Cerebellar nuclear complex (tissue), 1 donor: ENCODE results near the gene PLEKHG5.
A peak's percentile ranks its signal among the peaks of the same experiment; 100 is the strongest.

Experiments
- DNase-seq, 2 experiments: peaks; one replicate each; lab custom pipeline; 2025; lab: John Stamatoyannopoulos, UW

PLEKHG5 gene

DNA sequence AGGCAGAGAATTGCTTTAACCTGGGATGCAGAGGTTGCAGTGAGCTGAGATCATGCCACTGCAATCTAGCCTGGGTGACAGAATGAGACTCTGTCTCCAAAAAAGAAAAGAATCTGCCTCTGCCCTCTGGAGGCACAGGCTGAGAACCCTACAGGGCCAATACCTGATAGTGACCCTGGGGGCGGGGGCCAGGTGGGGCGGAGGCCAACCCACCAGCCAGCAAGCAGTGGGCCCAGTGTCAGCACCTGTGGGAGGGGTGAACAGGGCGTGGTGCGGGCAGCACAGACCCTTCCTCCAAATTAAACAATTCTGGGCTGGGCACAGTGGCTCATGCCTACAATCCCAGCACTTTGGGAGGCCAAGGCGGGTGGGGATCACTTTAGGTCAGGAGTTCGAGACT is 19.0 kb upstream of the PLEKHG5 start:
- DNase-seq: no peak

DNA sequence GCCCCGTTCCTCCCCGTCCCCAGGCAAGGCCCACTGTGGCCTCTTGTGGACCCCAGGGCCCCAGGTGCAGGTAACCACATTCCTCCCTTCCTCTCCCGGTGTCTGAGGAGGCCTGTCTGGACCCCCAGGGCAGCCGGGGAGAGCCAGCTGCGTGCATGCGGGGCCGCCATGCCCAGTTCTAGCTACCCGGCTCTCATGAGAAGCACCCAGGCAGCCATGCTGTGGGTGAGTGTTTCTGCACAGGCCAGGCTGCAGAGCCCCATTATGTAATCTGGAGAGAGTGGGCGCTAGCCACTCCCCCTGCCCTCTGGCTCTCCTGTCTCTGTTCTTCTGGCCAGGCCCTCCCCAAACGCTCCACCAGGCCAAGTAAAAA is 18.4 kb upstream of the PLEKHG5 start:
- no peak for DNase-seq

DNA sequence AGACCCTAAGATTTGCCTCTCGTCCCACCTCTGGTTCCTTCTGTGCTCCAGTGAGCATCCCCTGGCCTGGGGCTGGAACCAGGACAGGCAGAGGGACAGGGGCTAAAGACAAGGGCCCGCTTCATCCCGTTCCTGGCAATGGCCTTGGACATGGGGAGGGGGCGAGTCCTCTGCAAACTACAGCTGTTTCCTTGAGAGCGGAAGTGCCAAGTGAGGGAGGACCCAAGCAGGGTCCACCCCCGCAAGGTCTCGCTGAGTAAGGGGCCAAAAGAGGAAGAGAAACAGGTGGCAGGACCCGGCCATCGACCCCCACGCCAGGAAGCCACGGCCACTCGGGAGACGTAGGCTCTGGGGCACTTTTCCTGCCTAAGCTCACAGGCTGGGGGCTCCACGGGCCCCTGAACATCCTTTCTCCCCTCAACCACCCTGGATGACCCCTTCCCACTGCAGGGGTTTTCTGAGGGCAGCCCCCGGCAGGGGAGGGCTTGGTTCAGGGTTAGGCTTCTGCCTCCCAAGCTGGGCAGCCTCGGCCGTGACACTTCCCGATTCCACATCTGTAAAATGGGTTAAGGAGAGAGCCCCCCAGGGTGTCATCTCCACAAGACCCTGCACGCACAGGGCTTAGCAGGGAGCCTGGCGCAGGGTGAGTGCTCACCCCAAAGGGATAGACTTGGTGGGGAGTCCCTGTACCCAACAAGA is 17.9 kb upstream of the PLEKHG5 start:
- no peak for DNase-seq

DNA sequence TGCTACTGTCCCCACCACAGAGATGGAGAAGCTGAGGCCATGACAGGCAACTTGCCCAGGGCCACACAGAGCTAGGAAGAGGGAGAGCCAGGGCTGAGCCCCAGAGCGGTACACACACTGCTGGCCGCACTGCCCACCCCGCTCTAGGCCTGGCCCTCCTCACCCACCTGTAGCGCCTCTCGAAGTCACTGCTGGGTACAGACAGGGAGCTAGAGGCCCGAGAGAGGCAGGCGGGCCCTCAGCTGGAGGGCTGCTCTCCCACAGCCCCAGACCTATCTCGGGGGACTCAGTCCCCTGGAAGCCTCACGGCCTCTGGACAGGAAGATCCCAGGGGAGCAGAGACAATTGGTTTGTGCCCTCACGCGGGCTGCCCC is 17.3 kb upstream of the PLEKHG5 start:
- DNase-seq: peak in 1 of 2 experiments; percentile 42

DNA sequence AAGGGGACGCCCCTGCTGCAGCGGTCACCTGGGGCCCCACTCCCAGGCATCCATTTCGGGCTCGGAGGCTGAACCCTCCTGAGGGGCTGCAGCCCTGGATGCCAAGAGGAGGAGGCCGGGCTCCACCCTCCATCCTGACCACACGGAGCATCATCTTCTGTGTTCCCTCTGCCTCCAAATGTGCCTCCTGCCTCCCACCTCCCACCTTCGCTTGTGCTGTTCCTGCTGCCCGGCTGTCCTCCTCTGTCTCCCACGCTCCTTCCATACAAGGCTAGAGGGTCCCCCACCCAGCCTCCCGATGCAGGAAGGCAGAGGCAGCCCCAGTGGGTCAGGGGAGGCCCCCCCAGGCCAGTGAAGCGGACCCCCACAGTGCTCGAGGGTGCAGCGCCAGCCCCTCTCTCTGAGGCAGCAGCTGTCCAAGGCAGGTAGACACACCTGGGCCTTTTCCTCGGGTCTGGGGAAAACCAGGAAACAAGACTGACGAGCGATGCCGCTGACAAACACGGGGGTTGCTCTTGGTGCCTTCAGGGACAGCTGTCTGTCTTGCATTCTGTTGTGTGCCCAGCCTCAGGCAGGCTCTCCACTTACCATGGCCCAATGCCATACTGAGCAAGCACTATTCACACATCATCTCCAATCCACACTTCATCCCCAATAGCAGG is 16.8 kb upstream of the PLEKHG5 start:
- no peak for DNase-seq

DNA sequence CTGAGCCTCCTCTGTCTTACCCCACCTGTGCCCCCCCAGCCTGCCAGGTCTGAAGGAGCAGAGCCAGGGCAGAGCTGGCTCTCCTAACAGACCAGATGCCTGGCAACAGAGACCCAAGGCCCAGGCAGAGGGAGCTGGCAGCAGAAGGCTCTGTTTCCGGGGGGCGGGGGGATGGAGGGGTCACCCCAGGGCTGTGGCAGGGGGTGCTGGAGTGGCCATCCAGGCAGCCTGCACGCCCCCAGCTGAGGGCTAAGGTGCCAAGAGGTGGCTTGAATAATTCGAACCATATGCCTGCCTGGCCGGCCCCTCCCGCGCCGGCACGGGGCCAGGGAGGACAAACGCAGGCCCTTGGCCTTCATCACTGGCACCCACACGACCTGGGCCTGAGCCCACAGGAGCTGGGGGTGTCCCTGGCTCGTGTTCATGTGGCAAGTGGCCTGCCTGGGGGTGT is 16.0 kb upstream of the PLEKHG5 start:
- peak; percentile 50 to 91 for DNase-seq

DNA sequence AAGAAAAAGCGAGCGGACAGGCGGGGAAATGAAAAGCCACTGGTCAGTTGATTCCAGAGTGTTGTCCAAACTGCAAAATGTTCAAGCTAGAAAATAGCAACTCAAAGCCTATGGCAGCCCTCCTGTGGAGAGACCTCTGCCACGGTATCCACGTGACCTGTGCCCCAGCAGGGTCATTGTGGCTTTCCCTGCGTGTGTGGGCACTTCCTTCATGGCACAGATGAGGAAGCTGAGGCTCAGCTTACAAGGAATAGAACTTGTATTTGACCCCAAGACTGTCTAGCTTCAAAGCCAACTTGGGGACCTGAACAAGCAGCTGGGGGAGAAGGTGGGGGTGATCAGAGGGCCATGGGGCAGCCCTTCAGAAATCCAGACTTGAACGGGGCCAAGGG is 15.6 kb upstream of the PLEKHG5 start:
- no peak for DNase-seq

DNA sequence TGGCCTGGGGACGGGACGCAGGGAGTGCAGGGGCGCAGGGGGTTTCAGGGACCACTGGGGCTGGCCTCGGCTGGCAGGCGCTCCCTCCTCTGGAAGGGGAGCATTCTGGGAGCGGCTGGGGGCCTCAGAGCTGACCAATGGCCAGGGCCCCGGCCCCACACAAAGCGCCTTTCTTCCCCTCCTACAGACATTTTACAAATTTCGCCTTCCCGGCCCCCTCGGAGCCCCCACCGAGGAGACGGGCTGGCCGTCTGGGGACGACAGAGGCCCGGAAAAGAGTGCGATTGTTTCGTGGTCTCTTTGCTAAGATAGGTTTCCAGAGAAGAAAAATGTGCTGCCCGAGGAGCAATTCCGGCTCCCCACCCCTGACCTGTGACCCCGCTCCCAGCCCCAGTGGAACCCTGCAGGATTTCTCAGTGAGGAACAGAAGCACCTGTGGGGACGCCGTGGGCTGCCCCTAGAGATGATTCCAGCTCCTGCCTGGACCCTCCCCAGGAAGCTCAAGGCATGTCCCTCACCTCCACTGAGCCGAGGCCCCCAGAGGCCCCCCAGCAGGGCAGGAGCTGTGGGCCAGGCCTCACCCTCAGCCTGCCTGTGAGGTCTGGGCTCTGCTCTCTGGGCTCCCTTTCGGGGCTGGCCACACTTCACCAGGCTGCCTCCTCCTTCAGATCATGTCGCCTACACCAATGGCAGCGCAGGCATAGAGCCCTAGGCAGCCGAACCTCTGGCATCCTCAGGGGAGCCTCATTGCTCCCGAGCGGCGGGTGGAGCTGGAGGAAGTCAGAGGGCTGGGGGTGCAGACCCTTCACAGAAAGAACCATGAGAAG is 15.0 kb upstream of the PLEKHG5 start:
- no peak for DNase-seq

DNA sequence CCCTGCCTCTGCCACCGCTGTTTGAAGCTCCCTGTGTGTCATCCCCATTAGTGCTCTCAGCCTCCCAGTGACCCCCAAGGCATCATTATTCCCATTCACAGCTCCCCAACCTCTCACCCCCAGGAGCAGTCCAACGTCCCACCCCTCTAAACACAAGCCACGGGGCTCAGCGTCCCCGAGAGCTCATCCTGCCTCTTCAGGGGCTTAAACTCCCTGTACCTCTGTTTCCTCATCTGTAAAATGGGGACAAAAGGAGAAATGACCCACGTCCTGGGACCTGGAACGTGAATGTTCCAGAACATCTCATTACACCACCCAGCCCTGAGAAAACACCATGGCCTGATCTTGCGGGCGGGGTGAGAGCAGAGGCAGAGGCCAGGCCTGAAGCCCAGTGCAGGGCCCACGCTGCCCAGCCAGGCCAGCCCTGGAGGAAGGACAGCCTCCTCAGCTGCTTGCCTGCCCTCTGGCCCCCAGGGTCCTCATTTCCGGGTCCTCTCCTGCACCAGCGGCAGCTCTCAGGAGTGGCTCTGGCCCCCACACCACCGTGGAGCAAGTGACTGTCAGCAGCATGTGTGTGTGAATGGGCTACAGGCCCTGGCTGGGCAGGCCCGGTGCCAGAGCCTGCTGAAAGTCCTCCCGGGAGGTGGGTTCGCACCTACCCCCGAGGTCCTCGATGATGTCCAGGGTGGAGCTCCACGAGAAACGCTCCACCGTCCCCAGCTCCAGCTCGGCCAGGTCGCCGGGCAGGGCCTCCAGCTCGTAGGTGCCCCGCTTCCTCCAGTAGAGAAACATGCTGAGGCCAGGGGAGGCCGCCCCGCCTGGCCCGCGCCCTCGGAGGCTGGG is 14.1 kb upstream of the PLEKHG5 start:
- no peak for DNase-seq

DNA sequence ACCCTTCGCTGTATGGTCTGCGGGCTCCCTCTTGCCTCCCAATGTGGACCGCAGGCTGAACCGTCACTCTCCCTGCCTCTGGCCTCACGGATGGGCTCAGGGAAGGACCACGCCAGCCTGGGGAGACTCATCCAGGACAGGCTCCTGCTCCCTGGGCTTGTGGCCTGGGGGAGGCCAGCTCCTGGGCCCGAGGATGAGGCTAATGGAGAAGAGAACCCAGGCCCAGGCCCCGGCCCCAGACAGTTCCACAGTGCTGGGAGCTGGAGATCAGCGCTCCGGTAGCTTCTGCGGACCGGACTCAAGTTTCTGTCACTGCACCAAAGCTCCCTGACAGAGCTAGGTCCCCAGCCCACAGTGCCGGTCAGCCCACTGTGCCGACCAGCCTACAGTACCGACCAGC is 13.4 kb upstream of the PLEKHG5 start:
- no peak for DNase-seq

DNA sequence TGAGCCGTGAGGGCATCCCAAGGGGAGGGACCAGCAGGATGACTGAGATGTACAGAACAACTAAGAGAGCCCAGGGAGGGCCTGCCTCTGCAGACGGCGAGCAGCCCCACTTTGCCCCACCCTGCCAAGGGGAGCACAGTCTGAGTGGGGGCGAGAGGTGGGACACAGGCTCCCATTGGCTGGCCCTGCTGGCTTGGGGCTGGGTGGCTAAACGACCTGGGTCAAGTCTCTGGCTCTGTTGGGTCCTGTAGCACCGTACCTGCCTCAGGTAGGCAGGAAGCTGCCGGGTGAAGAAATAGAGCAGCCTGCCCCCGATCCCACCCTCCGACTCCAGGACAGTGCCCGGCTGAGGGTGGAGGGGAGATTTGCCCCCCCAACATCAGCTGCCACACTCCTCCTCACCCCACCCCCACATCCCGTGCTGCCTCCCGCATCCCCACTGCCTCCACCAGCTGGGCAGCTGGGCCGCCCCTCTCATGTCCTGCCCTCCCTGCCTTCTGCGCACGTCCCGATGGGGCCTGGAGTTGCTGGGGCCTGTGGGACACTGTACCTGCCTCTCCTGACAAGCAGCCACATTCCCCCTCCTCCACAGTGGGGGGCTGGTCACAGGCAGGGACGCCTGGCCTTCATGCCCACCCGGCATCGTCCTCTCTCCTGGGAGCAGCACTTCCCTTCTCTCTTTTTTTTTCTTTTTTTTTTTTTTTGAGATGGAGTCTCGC is 12.6 kb upstream of the PLEKHG5 start:
- no peak for DNase-seq

DNA sequence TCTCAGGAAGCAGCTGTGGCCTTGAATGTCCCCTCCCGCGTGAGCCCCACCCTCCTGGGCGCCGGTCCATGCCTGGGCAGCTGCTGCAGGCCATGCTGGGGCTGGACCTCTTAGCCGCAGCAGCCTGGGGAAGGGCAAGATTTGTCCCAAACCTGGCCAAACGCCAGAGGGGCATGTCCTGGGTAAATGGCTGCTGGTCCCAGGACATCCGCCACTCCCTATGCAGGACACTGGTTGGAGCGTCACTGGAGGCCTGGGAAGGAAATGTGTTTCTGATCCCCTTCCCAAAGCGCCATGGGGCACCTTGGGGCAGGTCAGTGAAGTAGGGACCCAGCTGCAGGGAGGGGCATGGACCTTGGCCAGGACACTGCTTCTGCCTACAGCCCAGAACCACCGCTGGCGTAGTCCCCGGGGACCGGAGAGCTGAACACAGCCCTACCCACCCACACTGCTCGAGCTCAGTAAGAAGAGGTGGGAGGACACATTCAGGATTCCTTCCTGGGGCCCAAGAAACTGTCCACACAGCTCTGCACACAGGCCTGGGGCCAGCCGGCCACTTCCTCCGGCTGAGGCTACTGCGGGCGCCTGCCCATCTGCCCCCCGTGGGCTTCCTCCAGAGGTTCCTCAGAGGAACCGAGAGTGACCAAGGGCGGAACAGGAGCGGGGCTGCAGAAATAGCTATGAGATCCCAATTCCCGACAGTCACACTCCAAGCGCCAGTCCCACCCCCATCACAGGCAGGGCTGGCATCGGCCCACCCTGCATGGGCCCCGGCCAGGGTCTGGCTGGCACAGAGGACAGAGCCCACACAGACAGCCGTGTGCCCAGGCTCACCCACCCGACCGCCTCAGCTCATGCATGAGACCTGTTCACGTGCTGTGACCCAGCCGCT is 10.8 kb upstream of the PLEKHG5 start:
- DNase-seq: no peak

DNA sequence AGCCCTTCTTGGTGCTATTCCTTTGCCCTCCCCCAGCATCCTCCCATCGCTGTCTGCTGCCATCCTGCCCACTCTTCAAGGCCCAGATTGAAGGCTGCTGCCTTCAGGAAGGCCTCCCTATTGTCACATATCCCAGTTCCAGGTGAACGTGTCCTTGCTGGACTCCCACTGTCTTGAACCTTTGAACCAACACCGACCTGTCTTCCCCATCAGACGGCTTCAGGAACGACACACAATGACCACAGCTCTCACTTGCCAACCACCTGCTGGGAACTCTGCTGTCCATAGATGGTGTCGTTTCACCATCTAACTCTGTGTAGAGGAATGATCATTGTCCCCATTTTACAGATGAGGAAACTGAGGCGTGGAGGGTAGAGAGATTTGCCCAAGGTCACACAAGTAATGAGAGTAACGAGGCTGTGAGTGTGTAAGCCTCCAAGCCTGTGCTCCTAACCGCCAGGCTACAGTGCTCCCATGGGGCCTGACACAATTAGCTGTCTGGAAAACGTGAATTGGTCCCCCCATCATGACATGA is 9.9 kb upstream of the PLEKHG5 start:
- no peak for DNase-seq

DNA sequence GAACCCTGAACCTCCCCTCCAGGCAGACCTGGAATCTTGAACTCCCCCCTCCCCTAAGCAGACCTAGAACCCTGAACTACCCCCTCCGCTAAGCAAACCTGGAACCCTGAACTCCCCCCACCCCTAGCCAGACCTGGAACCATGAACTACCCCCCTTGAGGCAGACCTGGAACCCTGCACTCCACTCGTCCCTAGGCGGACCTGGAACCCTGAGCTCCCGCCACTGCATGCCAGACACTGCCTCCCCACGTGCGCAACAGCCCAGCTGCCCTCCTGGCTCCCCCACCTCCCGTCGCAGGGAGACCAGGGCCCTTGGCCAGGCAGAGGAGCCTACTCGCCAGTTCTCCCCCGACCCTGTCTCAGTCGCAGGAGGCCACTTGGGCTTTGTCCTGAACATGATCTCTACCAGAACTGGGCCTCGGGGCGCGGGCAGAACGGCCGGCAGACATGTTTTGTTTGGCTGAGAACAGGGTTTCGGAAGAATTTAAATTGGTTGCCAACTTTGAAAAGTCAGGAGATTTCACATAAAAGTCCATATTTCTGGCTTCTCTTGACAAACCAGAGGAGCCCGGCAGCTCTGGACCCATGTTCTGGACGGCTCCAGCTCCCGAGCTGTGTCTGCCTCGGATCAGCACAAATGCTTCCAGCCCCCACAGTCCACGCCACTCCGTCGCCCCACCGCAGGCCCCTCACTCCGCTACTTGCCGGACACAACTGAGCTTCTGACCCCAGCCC is 9.2 kb upstream of the PLEKHG5 start:
- no peak for DNase-seq

DNA sequence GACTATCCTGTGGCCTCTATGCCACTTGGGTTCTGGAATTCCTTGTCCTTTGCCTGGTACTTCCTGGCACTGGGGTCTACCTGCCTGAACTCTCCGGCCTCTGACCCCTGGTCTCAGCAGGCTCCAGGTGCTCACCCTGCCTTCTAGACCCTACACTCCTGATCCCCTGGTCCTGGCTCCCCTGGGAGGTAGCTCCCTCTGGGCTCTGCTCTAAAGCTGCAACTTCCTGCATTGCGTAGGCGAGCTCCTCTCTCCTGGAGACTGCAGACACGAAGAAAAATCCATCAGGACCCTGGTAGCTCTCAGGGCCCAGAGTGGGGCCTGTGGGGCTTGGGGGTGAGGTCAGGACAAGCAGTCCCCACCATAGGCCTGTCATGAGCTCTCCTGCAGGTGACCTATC is 7.8 kb upstream of the PLEKHG5 start:
- no peak for DNase-seq

DNA sequence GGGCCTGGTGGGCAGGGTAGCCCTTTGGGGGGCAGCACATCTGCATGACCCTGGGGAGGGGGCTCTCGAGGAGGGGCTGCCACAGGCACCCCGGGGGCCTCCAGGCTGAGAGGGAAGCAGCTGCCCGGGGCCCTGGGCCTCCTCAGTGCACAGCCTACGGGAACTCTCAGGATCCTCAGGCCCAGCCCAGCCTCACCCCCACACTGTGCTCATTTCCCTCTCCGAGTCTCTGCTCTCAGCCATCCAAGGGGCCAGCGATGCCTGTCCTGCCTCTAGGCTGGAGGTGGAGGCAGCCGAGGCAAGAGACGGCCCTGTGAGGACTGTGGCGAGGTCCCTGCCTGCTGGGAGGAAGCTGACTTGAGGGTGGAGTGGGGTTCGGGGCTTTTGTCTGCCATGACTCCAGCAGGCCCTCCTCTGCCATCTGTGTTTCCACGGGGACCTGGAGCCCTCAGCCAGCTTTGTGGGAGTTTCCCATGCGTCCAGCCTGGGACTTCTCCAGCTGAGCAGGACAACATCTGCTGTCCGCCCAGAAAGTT is 7.2 kb upstream of the PLEKHG5 start:
- no peak for DNase-seq

DNA sequence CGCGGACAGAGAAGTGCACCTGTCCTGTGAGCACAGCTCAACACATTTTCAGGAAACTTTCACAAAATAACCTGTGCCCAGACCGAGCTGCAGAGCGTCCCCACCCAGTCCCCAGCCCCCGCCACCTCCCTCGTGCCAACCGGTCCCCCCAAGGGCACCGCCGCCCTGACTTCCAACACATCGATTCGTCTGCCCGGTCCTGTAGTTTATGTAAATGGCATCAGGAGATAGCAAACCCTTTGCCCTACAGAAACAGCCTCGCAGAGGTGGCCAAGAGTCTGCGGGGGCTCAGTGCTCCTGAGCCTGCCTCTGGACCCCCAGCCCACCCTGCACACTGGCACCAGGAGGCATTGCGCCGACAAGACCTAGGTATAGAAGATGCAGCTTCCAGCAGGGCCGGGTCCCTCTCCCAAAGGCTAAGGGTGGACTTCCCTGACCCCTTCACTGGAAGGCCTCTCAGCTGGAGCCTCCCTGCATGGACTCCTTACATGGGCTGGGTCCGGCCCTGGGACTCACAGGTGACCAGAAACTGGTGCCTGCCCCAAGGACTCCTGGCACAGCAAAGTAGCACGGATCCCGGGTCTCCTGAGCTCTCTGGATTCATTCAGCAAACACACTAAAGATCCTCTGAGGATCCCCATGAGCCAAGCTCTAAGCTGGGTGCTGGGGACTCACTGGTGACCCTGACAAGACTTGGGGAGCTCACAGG is 6.6 kb upstream of the PLEKHG5 start:
- no peak for DNase-seq

DNA sequence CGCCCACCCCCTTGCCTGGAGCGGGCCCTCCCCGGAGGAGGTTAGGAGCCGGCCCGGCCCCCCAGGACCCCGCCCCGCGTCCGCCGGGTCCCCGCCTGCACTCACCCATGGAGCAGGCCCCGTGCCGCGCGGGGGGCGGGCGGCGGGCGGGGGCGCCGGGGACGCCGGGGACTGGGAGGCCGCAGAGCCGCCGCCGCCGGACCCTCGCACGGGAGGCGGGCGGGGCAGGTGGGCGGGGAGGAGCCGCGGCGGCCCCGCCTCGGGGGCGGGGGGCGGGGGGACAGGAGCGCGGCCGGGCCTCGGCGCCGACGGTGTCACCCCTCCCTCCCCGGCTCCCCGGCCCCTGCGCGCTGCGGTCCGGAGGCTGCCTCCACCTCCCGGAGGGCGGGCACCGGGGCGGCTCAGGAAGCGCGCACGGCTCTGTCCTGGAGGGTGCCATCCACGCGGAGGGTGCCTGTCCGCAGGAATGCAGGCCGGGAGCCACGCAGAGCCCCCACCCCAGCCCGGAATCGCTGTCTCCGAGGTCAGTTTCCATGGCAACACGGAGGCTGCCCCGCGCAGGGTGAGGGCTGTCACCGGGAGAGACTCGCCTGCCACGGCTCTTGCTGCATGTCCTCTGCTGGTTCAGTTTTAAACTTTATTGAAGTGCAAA is 5.9 kb upstream of the PLEKHG5 start:
- DNase-seq: peak in 1 of 2 experiments; percentile 52
